ENCODE results near the gene PDXP.
"Not testable (repeated sequence)": the region's sequence is repeated elsewhere in the genome, so short reads cannot be mapped to it uniquely, and the experiment has no call there.

Gene PDXP

GRCh38 chr22:37650463-37651136 is 7.9 kb upstream of the PDXP start:
- DNase-seq, result no peak

GRCh38 chr22:37654563-37655251 is 3.8 kb upstream of the PDXP start:
- no peak for DNase-seq

DNA sequence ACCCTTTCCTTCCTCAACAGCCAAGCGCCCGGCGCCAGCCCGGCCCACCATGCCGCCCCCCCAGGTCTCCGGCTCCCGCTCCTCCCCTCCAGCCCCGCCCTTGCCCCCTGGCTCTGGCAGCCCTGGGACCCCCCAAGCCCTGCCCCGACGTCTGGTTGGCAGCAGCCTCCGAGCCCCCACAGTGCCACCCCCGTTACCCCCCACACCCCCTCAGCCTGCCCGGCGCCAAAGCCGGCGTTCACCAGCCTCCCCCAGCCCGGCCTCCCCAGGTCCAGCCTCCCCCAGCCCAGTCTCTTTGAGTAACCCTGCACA is 3.3 kb upstream of the PDXP start:
- DNase-seq, result no peak

DNA sequence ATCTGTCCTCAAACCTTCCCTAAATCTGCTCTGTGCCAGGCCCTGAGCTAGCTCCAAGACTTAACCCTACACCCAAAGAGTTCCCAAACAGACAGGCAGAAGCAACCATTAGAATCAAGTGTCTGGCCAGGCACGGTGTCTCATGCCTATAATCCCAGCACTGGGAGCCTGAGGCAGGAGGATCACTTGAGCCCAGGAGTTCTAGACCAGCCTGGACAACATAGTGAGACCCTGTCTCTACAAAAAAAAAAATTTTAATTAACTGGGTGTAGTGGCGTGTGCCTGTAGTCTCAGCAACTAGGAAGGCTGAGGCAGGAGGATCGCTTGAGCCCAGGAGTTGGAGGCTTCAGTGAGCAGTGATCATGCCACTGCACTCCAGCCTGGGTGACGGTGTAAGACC is 1.9 kb upstream of the PDXP start:
- DNase-seq, result not testable (repeated sequence)

GRCh38 chr22:37657590-37658132 is 862 bp upstream of the PDXP start:
- peak in 1 of 2 experiments; percentile 29 for DNase-seq

GRCh38 chr22:37659066-37659896 is 758 bp downstream of the PDXP start:
- DNase-seq, result peak; percentile 43 to 50

GRCh38 chr22:37659897-37660708 is 1.6 kb downstream of the PDXP start:
- DNase-seq, result no peak

DNA sequence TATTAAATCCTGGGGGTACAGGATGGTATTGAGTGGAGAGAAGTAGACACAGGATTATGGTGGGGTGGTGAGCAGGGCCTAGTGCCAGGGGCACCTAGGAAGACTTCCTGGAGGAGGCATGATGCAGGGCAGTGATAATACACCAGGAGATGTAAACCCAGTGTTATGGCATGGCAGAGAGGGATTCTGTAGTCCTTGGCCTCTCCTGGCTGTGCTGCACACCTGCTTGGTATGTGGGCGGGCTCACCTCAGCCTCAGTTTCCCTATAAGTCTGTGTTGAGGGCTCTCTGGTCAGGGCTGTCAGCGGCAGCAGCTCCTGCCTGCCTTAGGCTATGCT is 2.2 kb downstream of the PDXP start:
- no peak for DNase-seq

DNA sequence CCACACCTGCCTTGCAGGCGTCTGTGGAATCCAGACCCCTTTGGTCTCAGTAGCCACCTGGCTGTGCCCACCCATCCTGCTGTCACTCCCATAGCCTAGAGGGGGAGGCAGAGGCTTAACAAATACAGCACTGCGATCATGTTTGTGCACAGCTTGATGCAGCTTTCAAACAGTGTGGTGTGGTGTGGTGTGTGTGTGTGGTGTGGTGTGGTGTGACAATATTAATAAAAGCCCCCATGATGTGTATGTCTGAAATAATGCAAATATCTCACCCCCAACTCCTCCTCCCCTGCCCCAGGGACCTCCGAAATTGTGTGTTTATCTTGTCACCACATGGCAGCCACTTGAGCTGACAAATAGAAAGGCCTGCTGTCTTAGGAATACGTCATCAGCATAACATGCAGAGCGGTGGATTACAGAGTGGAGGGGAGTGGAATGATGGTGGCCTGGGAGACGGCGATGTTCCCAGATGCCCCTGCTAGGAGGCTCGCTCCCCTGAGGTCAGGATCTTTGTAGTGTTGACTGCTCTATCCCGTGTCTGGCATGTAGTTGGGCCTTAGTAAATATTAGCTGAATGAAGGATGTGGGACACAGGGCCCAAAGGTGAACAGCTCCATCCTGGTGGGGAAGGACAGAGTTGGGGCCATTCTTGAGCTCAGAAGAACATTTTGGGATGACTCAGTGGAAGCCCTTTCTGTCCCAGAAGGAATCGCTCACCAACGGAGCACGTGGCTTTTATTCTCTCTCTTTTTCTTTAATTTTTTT is 2.8 kb downstream of the PDXP start:
- DNase-seq, result no peak

GRCh38 chr22:37662039-37662438 is 3.5 kb downstream of the PDXP start:
- DNase-seq, result no peak

GRCh38 chr22:37663521-37664140 is 5.1 kb downstream of the PDXP start:
- no peak for DNase-seq

DNA sequence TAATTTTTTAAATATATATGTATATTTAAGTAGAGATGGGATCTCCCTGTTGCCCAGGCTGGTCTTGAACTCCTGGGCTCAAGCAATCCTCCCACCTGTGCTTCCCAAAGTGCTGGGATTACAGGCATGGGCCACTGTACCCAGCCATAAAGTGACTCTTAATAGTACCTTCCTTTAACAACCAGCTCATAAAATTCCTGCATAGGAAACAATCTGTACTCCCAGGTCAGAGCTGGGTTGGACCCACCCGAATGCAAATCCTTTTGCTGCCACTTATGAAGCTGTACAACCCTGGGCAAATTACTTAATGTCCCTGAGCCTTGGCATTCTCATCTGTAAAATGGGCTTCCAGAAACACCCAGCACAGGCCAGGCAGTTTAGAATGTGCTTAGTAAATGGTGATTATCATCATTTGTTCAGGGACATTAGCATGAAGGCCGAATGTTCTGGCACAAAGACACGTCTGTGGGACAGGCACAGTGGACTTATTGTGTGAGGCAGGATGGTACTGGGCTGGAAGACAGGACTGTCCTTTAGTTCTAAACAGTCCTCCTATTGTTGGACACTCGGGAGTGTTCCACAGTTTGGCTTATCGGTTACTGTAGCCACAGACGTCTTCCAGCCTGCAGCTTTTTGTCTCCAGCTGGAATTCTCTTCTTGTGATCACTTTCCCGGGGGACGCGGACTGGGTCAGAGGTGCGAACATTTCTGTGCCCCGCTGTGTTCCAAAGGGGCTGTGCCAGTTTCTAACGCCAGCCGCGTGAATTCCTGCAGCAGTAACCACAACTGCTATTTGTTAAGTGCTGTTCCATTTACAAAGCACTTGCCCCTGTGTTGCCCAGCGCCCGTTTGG is 6.0 kb downstream of the PDXP start:
- DNase-seq, result no peak

DNA sequence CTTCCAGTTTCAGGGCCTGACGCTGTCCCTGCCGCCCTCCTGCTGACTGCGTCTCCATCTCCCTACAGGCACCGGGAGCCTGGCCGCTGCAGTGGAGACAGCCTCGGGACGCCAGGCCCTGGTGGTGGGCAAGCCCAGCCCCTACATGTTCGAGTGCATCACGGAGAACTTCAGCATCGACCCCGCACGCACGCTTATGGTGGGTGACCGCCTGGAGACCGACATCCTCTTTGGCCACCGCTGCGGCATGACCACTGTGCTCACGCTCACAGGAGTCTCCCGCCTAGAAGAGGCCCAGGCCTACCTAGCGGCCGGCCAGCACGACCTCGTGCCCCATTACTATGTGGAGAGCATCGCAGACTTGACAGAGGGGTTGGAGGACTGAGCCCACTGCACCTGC is 7.0 kb downstream of the PDXP start:
- no peak for DNase-seq

DNA sequence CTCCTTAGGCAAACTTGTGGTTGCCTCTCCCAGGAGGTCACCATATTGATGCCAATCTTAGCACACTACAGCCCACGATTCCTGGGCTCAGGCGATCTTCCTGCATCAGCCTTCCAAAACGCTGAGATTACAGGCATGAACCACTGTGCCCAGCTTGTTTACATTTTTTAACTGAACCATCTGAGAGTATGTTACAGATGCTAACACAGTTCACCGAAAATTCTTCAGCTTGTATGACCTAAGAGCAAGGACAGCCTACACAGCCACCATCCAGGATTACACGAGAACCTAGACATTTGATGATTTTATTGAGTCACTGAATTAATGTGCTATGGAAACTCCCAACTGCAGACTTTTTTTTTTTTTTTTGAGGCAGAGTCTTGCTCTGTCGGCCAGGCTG is 11.1 kb downstream of the PDXP start:
- no peak for DNase-seq

GRCh38 chr22:37672206-37672919 is 13.8 kb downstream of the PDXP start:
- DNase-seq, result no peak

GRCh38 chr22:37672920-37673455 is 14.5 kb downstream of the PDXP start:
- peak in 1 of 2 experiments; percentile 42 for DNase-seq

DNA sequence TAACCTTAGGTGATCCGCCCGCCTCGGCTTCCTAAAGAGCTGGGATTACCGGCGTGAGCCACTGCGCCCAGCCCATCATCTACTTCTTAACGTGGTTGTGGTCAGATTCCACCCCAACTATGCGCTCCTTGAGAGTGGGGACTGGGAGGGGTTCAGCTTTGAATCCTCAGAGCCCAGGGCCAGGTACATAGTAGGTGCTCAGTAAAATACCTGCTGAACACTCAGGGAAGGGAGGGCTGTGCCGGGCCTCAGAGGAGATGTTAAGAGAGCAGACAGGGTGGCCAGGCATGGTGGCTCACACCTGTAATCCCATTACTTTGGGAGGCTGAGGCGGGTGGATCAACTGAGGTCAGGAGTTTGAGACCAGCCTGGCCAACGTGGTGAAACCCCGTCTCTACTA is 15.7 kb downstream of the PDXP start:
- DNase-seq, result no peak

DNA sequence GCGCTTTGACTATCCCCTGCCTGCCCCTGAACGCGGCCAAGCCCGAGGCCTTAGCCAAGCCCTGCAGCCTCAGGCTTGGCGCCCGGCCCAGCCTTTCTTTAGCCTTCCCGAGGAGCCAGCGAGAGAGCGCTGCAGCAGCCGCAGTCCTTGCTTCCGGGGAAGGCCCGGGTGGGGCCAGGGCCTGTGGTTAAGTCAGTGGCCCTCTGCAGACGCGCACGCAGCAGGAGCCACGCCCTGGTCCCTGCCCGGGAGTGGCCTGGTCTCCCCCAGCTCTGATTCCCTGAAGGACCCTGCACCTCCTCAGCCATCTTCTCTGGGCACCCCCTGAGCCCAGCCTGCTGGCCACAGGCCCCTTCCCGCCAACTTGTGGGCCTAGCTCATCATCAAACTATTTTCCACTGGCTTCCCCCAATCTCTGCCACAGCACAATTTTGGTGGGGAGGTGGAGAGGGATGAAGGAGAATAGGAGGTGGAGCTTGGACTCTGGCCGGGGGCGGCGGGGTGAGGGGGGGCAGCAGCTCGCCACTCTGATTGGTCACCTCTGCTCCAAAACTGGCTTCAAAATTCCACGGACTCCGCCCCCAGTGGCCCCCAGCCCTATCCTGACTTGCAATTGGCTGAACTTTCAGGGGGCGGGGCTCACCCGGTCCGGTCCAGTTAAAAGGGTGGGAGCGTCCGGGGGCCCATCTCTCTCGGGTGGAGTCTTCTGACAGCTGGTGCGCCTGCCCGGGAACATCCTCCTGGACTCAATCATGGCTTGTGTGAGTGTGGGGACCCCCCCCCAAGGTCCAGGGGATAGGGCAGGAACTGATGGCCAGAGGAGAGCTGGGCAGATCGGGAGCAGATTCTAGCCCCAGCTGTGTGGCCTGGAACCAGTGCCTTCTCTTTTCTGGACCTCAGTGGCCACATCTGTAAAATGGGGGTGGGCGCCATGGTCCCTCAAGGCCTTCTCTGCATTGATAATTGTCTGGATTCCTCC is 16.7 kb downstream of the PDXP start, which contains the start of gene LGALS1:
Gene LGALS1, plus strand, starts transcription at position 686 of the 979 bp plus-strand sequence. Its CDS starts 67 bp downstream, at position 753.
- peak; percentile 77 to 83 for DNase-seq
